ENCODE measurements around the gene WDR70. TPM values are rescaled to one million over a fixed set of nuclear protein-coding genes. Genes with fewer than 3 reads are reported as not detected.
A peak's percentile ranks its signal among the peaks of the same experiment; 100 is the strongest.

The WDR70 gene
- total and polyA plus RNA-seq, 2 donors (not counting 1 experiment from before 2014, with no cell fraction given) = 31.4 to 34.0 TPM

DNA sequence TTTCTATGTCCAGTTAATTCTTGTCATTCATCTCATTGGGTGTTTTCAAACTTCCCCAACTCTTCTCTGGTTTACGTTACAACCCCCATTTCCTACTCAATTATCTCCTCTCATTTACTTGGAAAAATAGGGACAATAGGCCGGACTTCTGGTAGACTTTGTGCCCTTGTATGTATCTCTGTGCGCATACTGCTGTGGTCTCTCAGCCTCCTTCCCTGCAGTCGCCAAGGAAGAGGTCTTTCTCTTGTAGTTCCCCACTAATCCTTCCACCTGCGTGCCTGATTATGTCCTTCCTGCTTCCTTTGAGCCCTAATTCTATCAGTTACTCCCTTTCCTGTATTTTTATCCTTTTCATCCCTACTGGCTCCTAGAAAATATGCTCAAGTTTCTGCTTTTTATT is 284.4 kb downstream of the WDR70 start:
- H3K27ac ChIP-seq (ENCODE audit: insufficient read depth, low read length) = no peak overlapping the region
- no peaks in the 10 kb centered on the region for H3K79me2 ChIP-seq (ENCODE audit: control insufficient read depth, insufficient read depth, low read length)
- H3K4me3 ChIP-seq (replicated peaks in 1 of 4; ENCODE audit: control extremely low read depth in 1 of 4, insufficient read depth in 1 of 4, low read depth in 3 of 4, low read length in 4 of 4) = no peak overlapping the region
- TF ChIP-seq, protein P1, sequence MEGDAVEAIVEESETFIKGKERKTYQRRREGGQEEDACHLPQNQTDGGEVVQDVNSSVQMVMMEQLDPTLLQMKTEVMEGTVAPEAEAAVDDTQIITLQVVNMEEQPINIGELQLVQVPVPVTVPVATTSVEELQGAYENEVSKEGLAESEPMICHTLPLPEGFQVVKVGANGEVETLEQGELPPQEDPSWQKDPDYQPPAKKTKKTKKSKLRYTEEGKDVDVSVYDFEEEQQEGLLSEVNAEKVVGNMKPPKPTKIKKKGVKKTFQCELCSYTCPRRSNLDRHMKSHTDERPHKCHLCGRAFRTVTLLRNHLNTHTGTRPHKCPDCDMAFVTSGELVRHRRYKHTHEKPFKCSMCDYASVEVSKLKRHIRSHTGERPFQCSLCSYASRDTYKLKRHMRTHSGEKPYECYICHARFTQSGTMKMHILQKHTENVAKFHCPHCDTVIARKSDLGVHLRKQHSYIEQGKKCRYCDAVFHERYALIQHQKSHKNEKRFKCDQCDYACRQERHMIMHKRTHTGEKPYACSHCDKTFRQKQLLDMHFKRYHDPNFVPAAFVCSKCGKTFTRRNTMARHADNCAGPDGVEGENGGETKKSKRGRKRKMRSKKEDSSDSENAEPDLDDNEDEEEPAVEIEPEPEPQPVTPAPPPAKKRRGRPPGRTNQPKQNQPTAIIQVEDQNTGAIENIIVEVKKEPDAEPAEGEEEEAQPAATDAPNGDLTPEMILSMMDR (conservative IDR thresholded peaks at IDR 0.05 in 1 of 2, IDR thresholded peaks at IDR 0.05 in 1 of 2; ENCODE audit: low read depth in 1 of 2, low read length in 2 of 2) = no peak
- TF ChIP-seq EZH2 (IDR thresholded peaks at IDR 0.05; ENCODE audit: low read length, missing control alignments) = no peak
- H2AFZ ChIP-seq (ENCODE audit: low read length) = no peak overlapping the region
- no peaks in the 10 kb centered on the region for H4K20me1 ChIP-seq (ENCODE audit: control insufficient read depth, extremely low read depth, insufficient read depth, low read length)
- peaks cover 8% of the 10 kb centered on the region for H3K4me1 ChIP-seq (ENCODE audit: control insufficient read depth, extremely low read depth, insufficient read depth, low read length)
- no peaks in the 10 kb centered on the region for H3K36me3 ChIP-seq (ENCODE audit: control insufficient read depth, insufficient read depth, low read length)
- no peak overlapping the region for H3K9ac ChIP-seq (ENCODE audit: insufficient read depth, low read length)
- no peaks in the 10 kb centered on the region for H3K9me3 ChIP-seq (ENCODE audit: control insufficient read depth, insufficient read depth, low read depth, low read length)
- H3K27me3 ChIP-seq (ENCODE audit: control insufficient read depth, insufficient read depth, low read length) = no peaks in the 10 kb centered on the region
- no peak for DNase-seq (ENCODE audit: low read depth in 2 of 2)
- no peak overlapping the region for H3K4me2 ChIP-seq (ENCODE audit: extremely low read depth, insufficient read depth, low read length)

DNA sequence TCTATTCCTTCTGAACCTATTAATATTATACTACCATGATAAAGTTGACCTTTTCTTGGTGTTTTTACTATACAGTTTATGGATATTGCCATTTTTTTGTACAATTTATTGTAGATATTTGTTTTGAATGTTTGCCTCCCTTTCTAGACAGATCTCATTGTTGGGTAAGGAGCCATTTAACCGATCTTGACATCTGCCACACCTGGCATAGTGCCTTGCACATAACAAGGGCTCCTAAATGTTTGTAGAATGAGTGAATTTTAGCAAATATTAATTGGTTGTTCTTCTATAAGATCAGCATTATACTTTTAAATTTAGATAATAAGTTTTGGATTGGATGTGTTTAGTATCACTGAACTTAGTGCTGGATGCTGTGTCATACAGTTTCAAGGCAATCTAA is 285.4 kb downstream of the WDR70 start:
- Histone ChIP-seq H4K20me1 (ENCODE audit: control insufficient read depth, extremely low read depth, insufficient read depth, low read length) (no peaks in the 10 kb centered on the region), H3K36me3 (ENCODE audit: control insufficient read depth, insufficient read depth, low read length) (no peaks in the 10 kb centered on the region), H3K27ac (ENCODE audit: insufficient read depth, low read length) (no peak overlapping the region), H3K9me3 (ENCODE audit: control insufficient read depth, insufficient read depth, low read depth, low read length) (no peaks in the 10 kb centered on the region), H3K9ac (ENCODE audit: insufficient read depth, low read length) (no peak overlapping the region), H3K4me1 (ENCODE audit: control insufficient read depth, extremely low read depth, insufficient read depth, low read length) (peaks cover 10% of the 10 kb centered on the region), H3K4me2 (ENCODE audit: extremely low read depth, insufficient read depth, low read length) (no peak overlapping the region), H2AFZ (ENCODE audit: low read length) (no peak overlapping the region), H3K27me3 (ENCODE audit: control insufficient read depth, insufficient read depth, low read length) (no peaks in the 10 kb centered on the region), H3K79me2 (ENCODE audit: control insufficient read depth, insufficient read depth, low read length) (no peaks in the 10 kb centered on the region), H3K4me3 (replicated peaks in 1 of 4; ENCODE audit: control extremely low read depth in 1 of 4, insufficient read depth in 1 of 4, low read depth in 3 of 4, low read length in 4 of 4) (no peak overlapping the region)
- TF ChIP-seq, protein P1 (conservative IDR thresholded peaks at IDR 0.05 in 1 of 2, IDR thresholded peaks at IDR 0.05 in 1 of 2; ENCODE audit: low read depth in 1 of 2, low read length in 2 of 2) = no peak
- no peak for DNase-seq (ENCODE audit: low read depth in 2 of 2)

DNA sequence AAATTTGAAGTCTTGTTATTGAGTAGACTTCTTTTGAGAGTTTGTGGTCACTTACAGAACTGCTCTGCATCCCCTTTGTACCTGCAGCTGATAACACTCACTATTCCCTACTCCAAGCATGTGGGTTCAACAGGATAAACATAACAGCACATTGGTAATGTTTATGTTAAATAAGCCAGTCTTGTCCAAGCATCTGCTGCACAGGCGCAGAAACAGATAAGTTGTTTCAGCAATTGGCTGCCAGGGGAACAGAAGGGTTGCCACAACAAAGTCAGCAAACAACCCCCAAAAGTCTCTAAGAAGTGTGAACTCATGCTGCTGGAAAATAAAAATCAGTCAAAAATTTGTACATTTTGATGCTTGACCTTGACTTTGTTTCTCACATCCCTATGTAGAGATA is 286.2 kb downstream of the WDR70 start:
- peaks cover 10% of the 10 kb centered on the region for H3K4me1 ChIP-seq (ENCODE audit: control insufficient read depth, extremely low read depth, insufficient read depth, low read length)
- no peak overlapping the region for H3K9ac ChIP-seq (ENCODE audit: insufficient read depth, low read length)
- no peak for TF ChIP-seq EZH2 (IDR thresholded peaks at IDR 0.05; ENCODE audit: low read length, missing control alignments)
- TF ChIP-seq, protein P1 (conservative IDR thresholded peaks at IDR 0.05 in 1 of 2, IDR thresholded peaks at IDR 0.05 in 1 of 2; ENCODE audit: low read depth in 1 of 2, low read length in 2 of 2) = no peak
- H3K79me2 ChIP-seq (ENCODE audit: control insufficient read depth, insufficient read depth, low read length) = no peaks in the 10 kb centered on the region
- DNase-seq (ENCODE audit: low read depth in 2 of 2) = peak; percentile 53 to 57
- H4K20me1 ChIP-seq (ENCODE audit: control insufficient read depth, extremely low read depth, insufficient read depth, low read length) = no peaks in the 10 kb centered on the region
- no peak overlapping the region for H3K4me3 ChIP-seq (replicated peaks in 1 of 4; ENCODE audit: control extremely low read depth in 1 of 4, insufficient read depth in 1 of 4, low read depth in 3 of 4, low read length in 4 of 4)
- H3K9me3 ChIP-seq (ENCODE audit: control insufficient read depth, insufficient read depth, low read depth, low read length) = no peaks in the 10 kb centered on the region
- H3K36me3 ChIP-seq (ENCODE audit: control insufficient read depth, insufficient read depth, low read length) = no peaks in the 10 kb centered on the region
- no peaks in the 10 kb centered on the region for H3K27me3 ChIP-seq (ENCODE audit: control insufficient read depth, insufficient read depth, low read length)
- H3K4me2 ChIP-seq (ENCODE audit: extremely low read depth, insufficient read depth, low read length) = no peak overlapping the region
- no peak overlapping the region for H2AFZ ChIP-seq (ENCODE audit: low read length)
- H3K27ac ChIP-seq (ENCODE audit: insufficient read depth, low read length) = no peak overlapping the region

Data from fibroblast of lung (primary cell).